Astrocyte of the cerebellum (primary cell): ENCODE data around the gene HIVEP1.
"Not testable (repeated sequence)": the region's sequence is repeated elsewhere in the genome, so short reads cannot be mapped to it uniquely, and the experiment has no call there.

Source experiments
- DNase-seq: peaks from one replicate; pipeline ENCODE4 v3.0.0-alpha.2; 2011; ENCODE audit warnings: low read depth
- H3K4me3 ChIP-seq: 2 replicates; pipeline ENCODE4 v1.5.1; 2011; ENCODE audit warnings: mild to moderate bottlenecking, low read depth, low read length, moderate library complexity
- in situ Hi-C: cut with HindIII; loops from 2 replicates; pipeline ENCODE4 v1.10.0; 2017; ENCODE audit warnings: low sequenced_read_pairs
- TF ChIP-seq, protein P1 (sequence below): IDR thresholded peaks from 2 replicates; pipeline ENCODE4 v1.5.1; 2012; ENCODE audit warnings: low read length, low read depth, moderate library complexity, mild to moderate bottlenecking; ENCODE audit errors: missing control alignments

Gene HIVEP1

DNA sequence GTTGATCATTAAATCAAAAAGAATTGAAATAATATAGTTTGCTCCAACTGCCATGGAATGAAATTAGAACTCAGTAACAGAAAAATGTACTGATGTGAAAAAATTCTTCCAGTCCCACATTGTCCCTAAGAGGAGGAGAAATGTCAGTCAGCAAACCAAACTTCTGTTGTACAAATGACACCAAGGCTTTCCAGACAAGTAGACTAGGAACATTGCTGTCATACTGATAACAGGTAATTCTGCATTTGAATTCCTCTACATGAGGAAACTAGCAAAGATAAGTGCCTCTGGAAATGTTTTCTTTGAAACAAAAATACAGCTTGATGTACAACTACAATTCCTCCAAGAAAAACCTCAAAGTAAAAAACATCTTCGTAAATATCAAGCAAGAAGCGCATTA is 90.2 kb downstream of the HIVEP1 start:
- H3K4me3 ChIP-seq: no peak overlapping the region
- TF ChIP-seq, protein P1, sequence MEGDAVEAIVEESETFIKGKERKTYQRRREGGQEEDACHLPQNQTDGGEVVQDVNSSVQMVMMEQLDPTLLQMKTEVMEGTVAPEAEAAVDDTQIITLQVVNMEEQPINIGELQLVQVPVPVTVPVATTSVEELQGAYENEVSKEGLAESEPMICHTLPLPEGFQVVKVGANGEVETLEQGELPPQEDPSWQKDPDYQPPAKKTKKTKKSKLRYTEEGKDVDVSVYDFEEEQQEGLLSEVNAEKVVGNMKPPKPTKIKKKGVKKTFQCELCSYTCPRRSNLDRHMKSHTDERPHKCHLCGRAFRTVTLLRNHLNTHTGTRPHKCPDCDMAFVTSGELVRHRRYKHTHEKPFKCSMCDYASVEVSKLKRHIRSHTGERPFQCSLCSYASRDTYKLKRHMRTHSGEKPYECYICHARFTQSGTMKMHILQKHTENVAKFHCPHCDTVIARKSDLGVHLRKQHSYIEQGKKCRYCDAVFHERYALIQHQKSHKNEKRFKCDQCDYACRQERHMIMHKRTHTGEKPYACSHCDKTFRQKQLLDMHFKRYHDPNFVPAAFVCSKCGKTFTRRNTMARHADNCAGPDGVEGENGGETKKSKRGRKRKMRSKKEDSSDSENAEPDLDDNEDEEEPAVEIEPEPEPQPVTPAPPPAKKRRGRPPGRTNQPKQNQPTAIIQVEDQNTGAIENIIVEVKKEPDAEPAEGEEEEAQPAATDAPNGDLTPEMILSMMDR: no peak
- in situ Hi-C loops: no loop called here
- no peak for DNase-seq

DNA sequence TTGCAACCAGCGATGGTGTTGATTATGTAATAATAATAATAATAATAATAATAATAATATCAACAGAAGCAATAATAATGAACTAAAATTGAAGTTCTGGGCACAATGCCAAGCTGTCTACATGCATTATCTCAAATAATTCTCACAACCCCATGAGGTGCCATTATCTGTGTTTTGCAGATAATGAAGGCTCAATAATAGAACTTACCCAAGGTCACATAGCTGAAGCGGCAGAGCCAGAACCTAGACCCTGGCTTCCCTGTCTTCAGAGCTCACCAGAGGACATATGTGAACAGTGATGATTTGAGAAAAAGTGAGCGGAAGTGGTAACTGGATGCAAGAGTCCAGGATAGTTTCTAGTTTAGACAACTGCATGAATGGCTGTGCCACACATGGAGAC is 91.0 kb downstream of the HIVEP1 start:
- H3K4me3 ChIP-seq: no peak overlapping the region
- no peak for DNase-seq
- in situ Hi-C loops: no loop called here
- TF ChIP-seq, protein P1: no peak

DNA sequence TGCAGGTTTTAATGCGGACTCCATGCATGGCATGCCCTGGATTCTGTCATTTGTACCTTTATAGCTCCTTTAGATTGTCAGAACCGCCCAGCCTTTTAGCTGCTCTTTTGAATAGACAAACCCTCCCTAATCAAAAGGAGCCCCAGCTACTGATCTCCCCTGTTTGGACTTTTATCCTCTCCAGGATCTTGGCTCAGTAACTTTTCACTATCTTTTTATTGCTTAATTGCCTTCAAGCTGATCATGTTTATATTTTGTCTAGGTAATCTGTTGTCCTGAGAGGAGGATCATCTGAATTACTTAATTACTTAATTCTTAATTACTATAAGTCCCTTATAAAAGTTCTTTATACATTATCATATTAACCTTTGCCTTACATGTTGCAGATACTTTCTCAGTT is 93.2 kb downstream of the HIVEP1 start:
- in situ Hi-C loops: no loop called here
- no peak for DNase-seq
- TF ChIP-seq, protein P1: no peak
- H3K4me3 ChIP-seq: no peak overlapping the region

DNA sequence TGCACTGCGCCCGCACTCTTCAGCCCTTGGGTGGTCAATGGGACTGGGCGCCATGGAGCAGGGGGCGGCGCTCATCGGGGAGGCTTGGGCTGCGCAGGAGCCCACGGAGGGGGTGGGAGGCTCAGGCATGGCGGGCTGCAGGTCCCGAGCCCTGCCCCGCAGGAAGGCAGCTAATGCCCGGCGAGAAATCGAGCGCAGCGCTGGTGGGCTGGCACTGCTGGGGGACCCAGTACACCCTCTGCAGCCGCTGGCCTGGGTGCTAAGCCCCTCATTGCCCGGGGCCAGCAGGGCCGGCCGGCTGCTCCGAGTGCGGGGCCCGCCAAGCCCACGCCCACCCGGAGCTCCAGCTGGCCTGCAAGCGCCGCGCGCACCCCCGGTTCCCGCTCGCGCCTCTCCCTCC is 96.3 kb downstream of the HIVEP1 start:
- in situ Hi-C loops, DNase-seq, H3K4me3 ChIP-seq: not testable (repeated sequence)

DNA sequence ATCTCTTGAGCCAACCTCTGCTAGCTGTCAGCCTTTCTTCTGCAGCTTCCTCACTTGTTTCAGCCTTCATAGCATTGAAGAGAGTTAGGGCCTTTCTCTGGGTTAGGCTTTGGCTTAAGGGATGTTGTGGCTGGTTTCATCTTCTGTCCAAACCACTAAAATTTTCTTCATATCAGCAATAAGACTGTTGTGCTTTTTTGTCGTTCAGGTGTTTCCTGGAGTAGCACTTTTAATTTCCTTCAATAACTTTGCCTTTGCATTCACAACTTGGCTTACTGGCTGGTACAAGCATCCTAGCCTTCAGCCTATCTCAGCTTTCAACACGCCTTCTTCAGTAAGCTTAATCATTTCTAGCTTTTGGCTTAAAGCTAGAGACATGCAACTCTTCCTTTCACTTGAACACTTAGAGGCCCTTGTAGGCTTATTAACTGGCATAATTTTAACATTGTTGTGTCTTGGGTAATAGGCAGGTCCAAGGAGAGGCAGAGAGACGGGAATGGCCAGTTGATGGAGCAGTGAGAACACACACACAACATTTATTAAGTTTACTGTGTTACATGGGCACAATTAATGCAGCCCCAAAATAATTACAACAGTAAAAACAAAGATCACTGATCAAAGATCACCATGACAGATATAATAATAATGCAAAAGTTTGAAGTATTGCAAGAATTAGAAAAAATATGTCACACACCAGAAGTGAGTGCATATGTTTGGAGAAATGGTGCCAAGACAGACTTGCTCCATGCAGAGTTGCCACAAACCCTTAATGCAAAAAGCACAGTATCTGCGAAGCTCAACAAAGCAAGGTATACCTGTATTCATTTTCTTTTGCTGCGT is 98.6 kb downstream of the HIVEP1 start:
- H3K4me3 ChIP-seq: no peak overlapping the region
- in situ Hi-C loops: no loop called here
- DNase-seq: no peak
- TF ChIP-seq, protein P1: no peak

DNA sequence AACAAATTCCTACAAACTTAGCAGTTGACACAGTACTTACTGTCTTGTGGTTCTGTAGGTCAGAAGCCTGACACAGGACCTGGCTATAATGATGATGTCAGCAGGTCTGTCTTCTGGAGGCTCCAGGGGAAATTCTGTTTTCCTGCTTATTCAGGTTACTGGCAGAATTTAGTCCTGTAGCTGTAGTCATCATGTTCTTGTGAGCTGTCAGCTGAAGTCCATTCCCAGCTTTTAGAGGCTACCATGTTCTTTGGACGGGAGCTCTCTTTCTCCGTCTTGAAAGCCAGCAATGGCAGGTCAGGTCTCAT is 99.2 kb downstream of the HIVEP1 start:
- in situ Hi-C loops: no loop called here
- no peak for DNase-seq
- TF ChIP-seq, protein P1: no peak
- no peak overlapping the region for H3K4me3 ChIP-seq

DNA sequence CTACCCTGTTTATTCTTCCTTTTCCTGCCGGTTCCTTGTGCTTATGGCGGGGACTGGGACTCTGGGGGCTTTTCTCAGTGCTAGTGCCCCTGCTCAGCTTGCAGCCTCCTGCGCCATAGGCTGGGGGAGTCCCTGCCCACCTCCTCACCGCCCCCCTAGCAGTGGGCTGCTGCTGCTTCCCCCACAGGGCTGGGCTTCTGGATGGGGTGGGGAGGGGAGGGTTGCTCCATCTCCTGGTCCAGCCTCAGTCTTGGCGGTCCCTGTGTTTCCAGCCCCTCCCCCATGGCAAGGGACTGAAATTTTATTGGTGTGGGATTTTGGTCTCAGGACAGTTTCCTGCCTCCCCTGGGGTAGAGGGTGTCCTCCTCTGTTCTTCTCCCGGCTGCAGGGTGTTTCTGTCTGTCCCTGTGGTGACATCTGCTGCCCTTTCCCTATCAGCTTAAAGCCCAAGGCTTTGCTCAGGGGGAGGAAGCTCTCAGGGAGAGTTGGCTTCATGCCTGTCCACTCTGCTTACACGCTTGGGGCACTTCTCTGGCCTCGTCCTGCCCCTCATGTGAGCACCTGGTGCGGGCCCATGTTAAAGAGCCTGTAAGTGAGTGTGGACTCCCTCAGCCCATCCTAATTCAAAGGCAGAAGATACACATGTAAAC is 100.6 kb downstream of the HIVEP1 start:
- TF ChIP-seq, protein P1: no peak
- H3K4me3 ChIP-seq: no peak overlapping the region
- in situ Hi-C loops: no loop called here
- no peak for DNase-seq
